BLaER1 treated with 17β-estradiol and CSF1 and Interleukin-3, amounts not matched to agents 10 nM and 100 nM (cell line): ENCODE measurements around the gene SH3YL1.

Source experiments
- H3K27ac ChIP-seq, 11 experiments: shearing (Covaris generic); formaldehyde crosslinking; 2 replicates each; pipeline ENCODE4 v1.8.1; 2022
- H3K27me3 ChIP-seq, 11 experiments: shearing (Covaris generic); formaldehyde crosslinking; 2 replicates each; pipeline ENCODE4 v1.8.1; 2022
- H3K36me3 ChIP-seq, 11 experiments: shearing (Covaris generic); formaldehyde crosslinking; 2 replicates each; pipeline ENCODE4 v1.8.1; 2022
- H3K4me1 ChIP-seq, 10 experiments: shearing (Covaris generic); formaldehyde crosslinking; 2 replicates each; pipeline ENCODE4 v1.8.1; 2022
- H3K4me2 ChIP-seq, 11 experiments: shearing (Covaris generic); formaldehyde crosslinking; 2 replicates each; pipeline ENCODE4 v1.8.1; 2022
- H3K4me3 ChIP-seq, 10 experiments: shearing (Covaris generic); formaldehyde crosslinking; 2 replicates each; pipeline ENCODE4 v1.8.1; 2022
- H3K9ac ChIP-seq, 11 experiments: shearing (Covaris generic); formaldehyde crosslinking; 2 replicates each; pipeline ENCODE4 v1.8.1; 2022
- H3K9me3 ChIP-seq, 11 experiments: shearing (Covaris generic); formaldehyde crosslinking; replicated peaks in 1 of 11; 2 replicates each; pipeline ENCODE4 v1.8.1; 2022
- H4K20me1 ChIP-seq, 11 experiments: shearing (Covaris generic); formaldehyde crosslinking; 2 replicates each; pipeline ENCODE4 v1.8.1; 2022
- Cebpa-rat ChIP-seq, 11 experiments: shearing (Covaris generic); IDR thresholded peaks; 2 replicates each; pipeline ENCODE4 v1.8.1; 2022

The SH3YL1 gene

GRCh38 chr2:264493-265468 lies 949 bp upstream of the SH3YL1 start, which contains the start of gene ACP1:
Gene ACP1 (plus strand): TSS chr2:264947. CDS start chr2:264965, 18 bp downstream.
- peaks cover 59 to 79% (median 66%) of the 10 kb centered on the region in 10 experiments for H3K4me1 ChIP-seq
- H3K9me3 ChIP-seq = peaks cover 0 to 12% (median 9%) of the 10 kb centered on the region in 11 experiments; a peak in 12 of 22 replicates
- H3K36me3 ChIP-seq = peaks cover 6 to 44% (median 24%) of the 10 kb centered on the region in 11 experiments; a peak in 20 of 22 replicates
- H3K4me2 ChIP-seq = peak within 1 kb of the TSS; percentile 98 to 100 (median 99)
- no peak for TF ChIP-seq Cebpa-rat (IDR thresholded peaks at IDR 0.05)
- peak within 1 kb of the TSS; percentile 68 to 91 (median 87) for H3K27ac ChIP-seq
- peak within 1 kb of the TSS; percentile 85 to 92 (median 89) for H3K9ac ChIP-seq
- H4K20me1 ChIP-seq = peaks cover 30 to 75% (median 38%) of the 10 kb centered on the region in 11 experiments; a peak in 21 of 22 replicates
- no peaks in the 10 kb centered on the region for H3K27me3 ChIP-seq
- H3K4me3 ChIP-seq = peak within 1 kb of the TSS; percentile 77 to 92 (median 88)

- H3K9ac ChIP-seq = peak overlapping the region; percentile 84 to 92 (median 89)
- H3K4me2 ChIP-seq = peak overlapping the region; percentile 98 to 100 (median 99)
- H3K36me3 ChIP-seq = peaks cover 16 to 46% (median 31%) of the 10 kb centered on the region in 11 experiments
- peak overlapping the region; percentile 68 to 91 (median 79); a peak in 20 of 22 replicates for H3K27ac ChIP-seq
- H3K4me3 ChIP-seq = peak overlapping the region; percentile 77 to 92 (median 88)
- no peaks in the 10 kb centered on the region for H3K27me3 ChIP-seq
- peaks cover 14 to 59% (median 22%) of the 10 kb centered on the region in 11 experiments; a peak in 20 of 22 replicates for H4K20me1 ChIP-seq
- peaks cover 43 to 63% (median 52%) of the 10 kb centered on the region in 10 experiments for H3K4me1 ChIP-seq
- no peak for TF ChIP-seq Cebpa-rat (IDR thresholded peaks at IDR 0.05)
- peaks cover 10 to 26% (median 20%) of the 10 kb centered on the region in 11 experiments for H3K9me3 ChIP-seq
Measured at GRCh38 chr2:263022-263738, 652 bp downstream of the SH3YL1 start.

GRCh38 chr2:262117-262516 lies 1.7 kb downstream of the SH3YL1 start:
- H3K27me3 ChIP-seq = no peaks in the 10 kb centered on the region
- H4K20me1 ChIP-seq = peaks cover 4 to 48% (median 11%) of the 10 kb centered on the region in 11 experiments; a peak in 17 of 22 replicates
- peak overlapping the region in 7 of 10 experiments; percentile 4 to 92 (median 77); a peak in 6 of 20 replicates for H3K4me3 ChIP-seq
- H3K4me2 ChIP-seq = peak overlapping the region; percentile 98 to 100 (median 99)
- H3K27ac ChIP-seq = peak overlapping the region in 9 of 11 experiments; percentile 1 to 55 (median 31); a peak in 12 of 22 replicates
- peaks cover 35 to 52% (median 43%) of the 10 kb centered on the region in 10 experiments for H3K4me1 ChIP-seq
- peaks cover 19 to 36% (median 28%) of the 10 kb centered on the region in 11 experiments for H3K9me3 ChIP-seq
- peaks cover 18 to 41% (median 30%) of the 10 kb centered on the region in 11 experiments for H3K36me3 ChIP-seq
- H3K9ac ChIP-seq = peak overlapping the region in 10 of 11 experiments; percentile 7 to 92 (median 38); a peak in 16 of 22 replicates
- TF ChIP-seq Cebpa-rat (IDR thresholded peaks at IDR 0.05) = no peak

- Histone ChIP-seq H3K9me3 (peaks cover 19 to 36% (median 28%) of the 10 kb centered on the region in 11 experiments), H3K27me3 (no peaks in the 10 kb centered on the region), H3K4me3 (no peak overlapping the region), H3K27ac (no peak overlapping the region), H4K20me1 (peaks cover 0 to 33% (median 0%) of the 10 kb centered on the region in 11 experiments; a peak in 7 of 22 replicates), H3K4me1 (peaks cover 20 to 38% (median 28%) of the 10 kb centered on the region in 10 experiments), H3K36me3 (peaks cover 18 to 37% (median 27%) of the 10 kb centered on the region in 11 experiments), H3K9ac (no peak overlapping the region), H3K4me2 (no peak overlapping the region; a peak in 1 of 22 replicates)
- TF ChIP-seq Cebpa-rat (IDR thresholded peaks at IDR 0.05) = no peak
Measured at GRCh38 chr2:260507-261161, 3.2 kb downstream of the SH3YL1 start.

- Histone ChIP-seq H3K4me2 (no peak overlapping the region), H3K36me3 (peaks cover 18 to 37% (median 27%) of the 10 kb centered on the region in 11 experiments), H3K27ac (no peak overlapping the region), H3K4me1 (peaks cover 18 to 35% (median 27%) of the 10 kb centered on the region in 10 experiments), H3K27me3 (no peaks in the 10 kb centered on the region), H3K4me3 (no peak overlapping the region), H3K9me3 (peaks cover 19 to 36% (median 28%) of the 10 kb centered on the region in 11 experiments), H3K9ac (no peak overlapping the region), H4K20me1 (peaks cover 0 to 26% (median 0%) of the 10 kb centered on the region in 11 experiments; a peak in 5 of 22 replicates)
- peak in 2 of 11 experiments; percentile 19 to 56; a peak in 2 of 22 replicates for TF ChIP-seq Cebpa-rat (IDR thresholded peaks at IDR 0.05)
Measured at GRCh38 chr2:259789-260331, 4.0 kb downstream of the SH3YL1 start.

- Histone ChIP-seq H3K27ac (no peak overlapping the region), H3K4me3 (no peak overlapping the region), H3K36me3 (peaks cover 18 to 37% (median 27%) of the 10 kb centered on the region in 11 experiments), H3K4me1 (peaks cover 18 to 35% (median 27%) of the 10 kb centered on the region in 10 experiments), H4K20me1 (peaks cover 0 to 26% (median 0%) of the 10 kb centered on the region in 11 experiments; a peak in 5 of 22 replicates), H3K27me3 (no peaks in the 10 kb centered on the region), H3K9ac (no peak overlapping the region), H3K4me2 (no peak overlapping the region), H3K9me3 (peaks cover 19 to 36% (median 28%) of the 10 kb centered on the region in 11 experiments)
- TF ChIP-seq Cebpa-rat (IDR thresholded peaks at IDR 0.05) = no peak
Measured at GRCh38 chr2:258933-259332, 4.9 kb downstream of the SH3YL1 start.

GRCh38 chr2:257842-258241 lies 6.0 kb downstream of the SH3YL1 start:
- Histone ChIP-seq H3K27me3 (no peaks in the 10 kb centered on the region), H3K4me3 (no peak overlapping the region; a peak in 1 of 20 replicates), H3K4me2 (no peak overlapping the region), H3K27ac (no peak overlapping the region), H3K36me3 (peaks cover 18 to 42% (median 27%) of the 10 kb centered on the region in 11 experiments), H4K20me1 (peaks cover 0 to 17% (median 0%) of the 10 kb centered on the region in 11 experiments; a peak in 5 of 22 replicates), H3K9ac (no peak overlapping the region), H3K9me3 (peaks cover 19 to 36% (median 28%) of the 10 kb centered on the region in 11 experiments), H3K4me1 (peaks cover 9 to 26% (median 17%) of the 10 kb centered on the region in 10 experiments)
- no peak for TF ChIP-seq Cebpa-rat (IDR thresholded peaks at IDR 0.05)
